NOMO-1 treated with DMSO at 0.1 percent for 48 hours (cell line): ENCODE measurements around the gene OR10A2.
A peak's percentile ranks its signal among the peaks of the same experiment; 100 is the strongest.
"Not testable (repeated sequence)": the region's sequence is repeated elsewhere in the genome, so short reads cannot be mapped to it uniquely, and the experiment has no call there.

Source experiments
- DNase-seq: peaks from one replicate; lab custom pipeline; 2025; ENCODE audit not compliant: unreplicated experiment; lab: John Stamatoyannopoulos, UW

The OR10A2 gene

GRCh38 chr11:6862961-6863360, at the start of gene OR10A2:
Gene OR10A2 (plus strand): TSS chr11:6863057. CDS start chr11:6869755, 6,698 bp downstream.
- DNase-seq, result no peak

GRCh38 chr11:6813656-6814055, 49.2 kb upstream of the OR10A2 start:
- DNase-seq, result no peak

- no peak for DNase-seq
Measured at GRCh38 chr11:6817694-6818093, 45.2 kb upstream of the OR10A2 start.

- no peak for DNase-seq
Measured at GRCh38 chr11:6818967-6819366, 43.9 kb upstream of the OR10A2 start.

- DNase-seq, result no peak
Measured at GRCh38 chr11:6824136-6824823, 38.6 kb upstream of the OR10A2 start.

- DNase-seq, result peak; percentile 26
Measured at GRCh38 chr11:6825231-6825744, 37.6 kb upstream of the OR10A2 start.

GRCh38 chr11:6828103-6828502, 34.8 kb upstream of the OR10A2 start:
- DNase-seq, result no peak

GRCh38 chr11:6833356-6833755, 29.5 kb upstream of the OR10A2 start:
- no peak for DNase-seq

GRCh38 chr11:6834021-6834420, 28.8 kb upstream of the OR10A2 start:
- DNase-seq, result no peak

- DNase-seq, result no peak
Measured at GRCh38 chr11:6841694-6842093, 21.2 kb upstream of the OR10A2 start.

- no peak for DNase-seq
Measured at GRCh38 chr11:6843670-6844069, 19.2 kb upstream of the OR10A2 start.

GRCh38 chr11:6844356-6844755, 18.5 kb upstream of the OR10A2 start:
- no peak for DNase-seq

- DNase-seq, result no peak
Measured at GRCh38 chr11:6845383-6845782, 17.5 kb upstream of the OR10A2 start, which contains the start of gene OR10A5. Gene OR10A5 (plus strand): TSS chr11:6845683. CDS start chr11:6845683, 0 bp downstream.

- no peak for DNase-seq
Measured at GRCh38 chr11:6850526-6850925, 12.3 kb upstream of the OR10A2 start.

GRCh38 chr11:6854801-6855200, 8.1 kb upstream of the OR10A2 start:
- not testable (repeated sequence) for DNase-seq

- no peak for DNase-seq
Measured at GRCh38 chr11:6855971-6856541, 6.8 kb upstream of the OR10A2 start.

GRCh38 chr11:6856871-6857270, 6.0 kb upstream of the OR10A2 start:
- DNase-seq, result no peak

- DNase-seq, result no peak
Measured at GRCh38 chr11:6864438-6864837, 1.6 kb downstream of the OR10A2 start.

- DNase-seq, result no peak
Measured at GRCh38 chr11:6871278-6871677, 8.4 kb downstream of the OR10A2 start.

- no peak for DNase-seq
Measured at GRCh38 chr11:6875761-6876160, 12.9 kb downstream of the OR10A2 start.

- no peak for DNase-seq
Measured at GRCh38 chr11:6876325-6876724, 13.5 kb downstream of the OR10A2 start, which contains the start of gene OR10A4. Gene OR10A4 (plus strand): TSS chr11:6876625. CDS start chr11:6876648, 23 bp downstream.

GRCh38 chr11:6876914-6877313, 14.1 kb downstream of the OR10A2 start:
- DNase-seq, result no peak
